ENCODE results near the gene RSL1D1.

- no peak for TF ChIP-seq CTCF (IDR thresholded peaks at IDR 0.05)
- TF ChIP-seq POLR2A (IDR thresholded peaks at IDR 0.05): no peak
- no peak for TF ChIP-seq POLR2AphosphoS5 (IDR thresholded peaks at IDR 0.05; ENCODE audit: insufficient read depth in 1 of 2, low read depth in 1 of 2)
Observed at GRCh38 chr16:11799017-11799381, 52.3 kb downstream of the RSL1D1 start.
